ENCODE results near the gene LAPTM4A.
"Not testable (repeated sequence)": the region's sequence is repeated elsewhere in the genome, so short reads cannot be mapped to it uniquely, and the experiment has no call there.

The LAPTM4A gene

GRCh38 chr2:20052861-20053281 lies 1.4 kb upstream of the LAPTM4A start:
- no peak for DNase-seq (ENCODE audit: extremely low read depth in 1 of 2, low read depth in 1 of 2)

DNA sequence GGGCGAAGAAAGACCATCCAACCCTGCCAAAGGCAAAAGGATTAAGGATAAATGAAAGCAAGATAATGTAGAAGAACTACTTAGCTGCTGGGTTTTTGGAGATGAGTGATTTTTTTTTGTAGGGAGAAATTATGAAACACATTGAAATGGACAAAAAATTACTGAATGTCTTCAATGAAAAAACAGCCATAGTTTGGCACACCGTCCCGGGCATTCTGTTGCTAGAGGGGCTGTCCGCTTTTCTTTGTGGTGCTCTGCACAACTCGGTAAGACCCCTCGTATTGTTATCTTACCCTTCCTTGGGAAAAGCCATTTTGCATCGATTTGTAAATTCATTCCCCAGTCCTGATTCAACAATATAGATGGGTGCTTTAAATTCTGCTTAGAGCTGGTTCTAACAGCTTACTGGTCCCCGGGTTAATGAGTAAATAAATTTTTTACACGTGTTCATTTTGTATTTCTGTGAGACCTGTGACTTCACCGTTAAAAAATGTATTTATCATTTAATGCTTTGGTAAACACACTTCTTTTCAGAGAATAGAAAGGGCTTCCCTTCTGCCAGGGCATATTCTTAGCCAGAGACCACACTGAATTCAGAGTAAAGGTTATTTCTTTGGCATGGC lies 912 bp upstream of the LAPTM4A start:
- no peak for DNase-seq (ENCODE audit: extremely low read depth in 1 of 2, low read depth in 1 of 2)

DNA sequence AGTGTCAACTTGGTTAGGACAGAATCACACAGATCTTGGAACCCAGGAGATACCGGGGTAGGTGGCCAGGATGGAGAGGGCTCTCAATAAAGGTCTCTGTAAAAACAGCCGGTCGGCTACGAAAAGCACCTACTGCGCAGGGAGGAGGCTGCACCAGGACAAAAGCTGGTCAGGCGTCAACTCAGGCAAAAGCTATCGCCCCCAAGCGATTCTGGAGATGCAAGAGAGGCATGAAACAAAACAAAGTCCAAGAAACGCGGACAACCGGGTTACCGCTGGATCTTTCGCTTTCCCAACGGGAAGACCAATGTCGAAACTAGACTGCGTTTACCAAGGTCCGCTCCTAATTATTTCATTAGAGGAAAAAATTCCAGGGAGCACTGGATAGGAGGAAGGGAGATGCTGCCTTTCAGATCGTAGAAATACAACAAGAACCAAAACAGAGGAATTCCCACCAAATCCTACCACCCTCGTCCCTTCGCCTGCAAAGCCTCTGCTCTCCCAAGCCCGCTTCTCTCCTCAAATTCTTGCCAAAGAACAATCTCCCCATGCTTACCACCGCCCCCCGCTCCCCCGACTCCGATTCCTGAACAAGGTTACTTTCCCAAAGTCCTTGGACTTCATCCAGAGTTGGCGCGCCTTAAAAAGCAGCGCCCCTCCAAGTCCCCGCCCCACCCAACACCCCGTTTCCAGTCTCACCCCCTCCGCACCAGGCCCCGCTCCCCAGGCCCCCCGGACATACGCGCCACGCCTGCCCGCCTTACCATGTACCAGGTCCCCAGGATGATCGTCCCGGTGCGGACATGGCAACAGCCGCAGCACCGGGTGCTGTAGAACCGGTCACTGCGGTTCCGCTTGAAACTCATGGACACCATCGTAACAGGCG lies 539 bp downstream of the LAPTM4A start:
- DNase-seq (ENCODE audit: extremely low read depth in 1 of 2, low read depth in 1 of 2): peak in 1 of 2 donors; percentile 8

- DNase-seq (ENCODE audit: extremely low read depth in 1 of 2, low read depth in 1 of 2): no peak
These were observed 1.3 kb downstream of the LAPTM4A start for GRCh38 chr2:20050104-20050645.

DNA sequence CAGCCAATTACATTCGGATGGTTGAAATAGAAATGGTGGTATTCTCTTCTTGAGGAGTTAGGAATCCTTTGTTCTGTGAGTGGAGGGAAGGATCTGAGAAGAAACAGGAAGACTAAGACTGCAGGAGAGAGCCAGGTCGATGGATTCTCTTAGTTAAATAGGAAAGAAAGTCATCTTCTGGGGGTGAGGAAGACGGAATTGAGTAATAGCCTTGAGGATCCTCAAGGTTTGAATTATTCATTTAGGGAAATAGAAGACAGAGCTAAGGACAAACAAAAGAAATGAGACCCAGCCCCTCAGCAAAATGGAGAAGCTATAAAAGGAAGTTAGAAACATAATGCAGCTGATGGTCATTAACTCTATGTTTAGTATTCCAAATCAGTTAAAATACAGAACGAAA lies 1.8 kb downstream of the LAPTM4A start:
- DNase-seq (ENCODE audit: extremely low read depth in 1 of 2, low read depth in 1 of 2): no peak

- DNase-seq (ENCODE audit: extremely low read depth in 1 of 2, low read depth in 1 of 2): no peak
These were observed 2.7 kb downstream of the LAPTM4A start for GRCh38 chr2:20048488-20049448.

- DNase-seq (ENCODE audit: extremely low read depth in 1 of 2, low read depth in 1 of 2): not testable (repeated sequence)
These were observed 5.6 kb downstream of the LAPTM4A start for GRCh38 chr2:20045712-20046292.

DNA sequence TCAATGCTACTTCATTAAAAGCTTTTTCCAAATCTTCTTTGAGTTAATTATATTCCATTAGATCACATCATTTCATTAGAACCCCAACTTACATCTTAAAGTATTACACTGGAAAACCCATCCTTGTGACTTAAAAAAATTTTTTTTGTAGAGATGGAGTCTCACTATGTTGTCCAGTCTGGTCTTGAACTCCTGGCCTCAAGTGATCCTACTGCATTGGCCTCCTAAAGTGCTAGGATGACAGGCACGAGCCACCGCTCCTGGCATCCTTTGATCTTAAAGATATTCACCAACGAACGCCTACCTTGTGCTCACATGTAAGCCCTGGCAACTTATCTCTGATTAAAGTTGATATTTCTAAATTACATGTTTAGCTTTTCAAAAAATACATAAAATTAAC lies 6.7 kb downstream of the LAPTM4A start:
- no peak for DNase-seq (ENCODE audit: extremely low read depth in 1 of 2, low read depth in 1 of 2)

GRCh38 chr2:20042531-20042930 lies 8.9 kb downstream of the LAPTM4A start:
- DNase-seq (ENCODE audit: extremely low read depth in 1 of 2, low read depth in 1 of 2): no peak

- no peak for DNase-seq (ENCODE audit: extremely low read depth in 1 of 2, low read depth in 1 of 2)
These were observed 10.8 kb downstream of the LAPTM4A start for GRCh38 chr2:20040489-20041172.

DNA sequence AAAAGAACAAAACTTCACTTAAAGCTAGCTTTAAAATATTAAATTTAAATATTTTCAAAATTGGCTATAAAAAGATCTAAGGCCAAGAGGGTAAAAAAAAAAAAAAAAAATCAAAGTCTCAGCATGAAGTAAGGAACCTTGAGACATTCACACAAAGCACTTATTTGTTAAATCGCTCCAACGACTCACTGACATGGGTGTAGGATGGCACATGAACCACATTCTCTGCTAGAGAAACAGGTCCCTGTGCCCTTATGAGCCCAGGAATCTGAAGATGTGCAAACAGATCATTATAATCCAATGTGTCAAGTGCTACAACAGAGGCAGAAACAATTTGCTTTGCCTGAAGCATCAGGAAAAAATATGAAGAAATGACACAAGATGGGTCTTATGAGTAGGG lies 13.8 kb downstream of the LAPTM4A start:
- DNase-seq (ENCODE audit: extremely low read depth in 1 of 2, low read depth in 1 of 2): no peak

DNA sequence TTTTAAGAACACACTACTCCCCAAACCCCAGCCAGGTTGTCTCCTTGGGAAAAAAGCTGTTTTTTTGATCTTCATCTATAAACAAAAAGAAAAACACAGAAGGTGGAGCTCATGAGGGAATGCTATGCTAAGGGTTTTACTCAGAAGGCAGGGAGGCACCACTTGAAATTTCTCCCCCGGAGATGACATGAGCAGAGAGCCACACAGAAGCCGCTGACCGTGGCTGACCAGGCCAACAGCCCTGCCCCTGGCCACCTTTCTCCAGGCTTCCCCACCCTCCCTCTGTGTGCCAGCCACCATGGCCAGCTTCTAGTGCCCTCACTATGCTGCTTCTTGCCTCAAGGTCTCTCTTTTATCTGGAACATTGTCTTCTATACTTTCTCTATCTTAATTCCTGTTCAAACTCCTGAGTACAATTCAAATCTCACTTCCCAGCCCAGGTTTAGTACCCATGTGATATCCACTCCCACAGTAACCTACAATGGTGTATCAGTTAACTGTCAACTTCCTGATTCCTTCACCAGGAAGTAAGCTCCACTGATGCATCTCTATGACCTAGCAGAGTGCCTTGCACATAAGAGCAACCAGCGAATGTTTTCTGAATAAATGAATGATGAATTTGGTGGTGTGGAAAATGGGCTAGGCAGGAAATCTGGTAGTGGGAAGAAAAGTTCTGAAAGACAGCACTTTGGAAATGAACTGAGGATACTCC lies 15.3 kb downstream of the LAPTM4A start:
- DNase-seq (ENCODE audit: extremely low read depth in 1 of 2, low read depth in 1 of 2): no peak

- no peak for DNase-seq (ENCODE audit: extremely low read depth in 1 of 2, low read depth in 1 of 2)
These were observed 16.6 kb downstream of the LAPTM4A start for GRCh38 chr2:20034821-20035220.

DNA sequence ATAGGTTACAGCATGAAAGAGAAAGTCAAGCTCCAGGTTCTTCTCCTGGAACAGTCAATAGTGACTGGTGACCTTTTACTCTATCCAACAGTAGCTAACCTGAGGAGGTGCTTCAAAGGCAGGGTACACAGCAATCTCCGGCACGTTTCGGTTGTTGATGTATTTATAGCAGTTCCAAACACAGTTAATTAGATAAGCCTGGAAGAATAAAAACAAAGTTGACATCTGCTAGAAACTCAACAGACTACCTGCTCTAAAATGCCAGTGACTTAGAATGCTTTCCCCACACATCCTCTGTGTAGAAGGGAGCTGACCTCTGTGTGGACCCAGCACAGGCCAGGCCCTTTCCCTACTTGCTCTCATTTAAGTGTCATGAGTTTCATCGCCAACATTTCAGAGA lies 17.2 kb downstream of the LAPTM4A start:
- DNase-seq (ENCODE audit: extremely low read depth in 1 of 2, low read depth in 1 of 2): no peak

DNA sequence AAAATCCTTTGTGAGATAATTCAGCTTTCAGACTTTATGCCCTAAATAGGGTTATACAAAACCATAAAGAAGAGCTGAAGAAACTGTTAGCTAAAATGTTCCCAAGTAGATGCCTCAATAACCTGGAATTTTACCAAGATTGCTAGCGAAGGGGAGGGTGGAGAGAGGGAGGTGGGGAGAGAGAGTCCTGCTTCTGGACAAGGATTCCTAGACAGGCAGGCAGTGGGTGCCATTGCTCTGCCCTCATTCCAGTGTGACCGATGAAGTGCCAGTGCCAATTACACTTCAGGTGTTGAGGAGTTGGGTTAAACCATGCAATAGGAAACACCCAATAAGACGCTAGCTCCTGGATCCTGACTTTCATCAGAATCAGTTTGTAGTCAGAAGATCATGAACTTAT lies 18.1 kb downstream of the LAPTM4A start:
- DNase-seq (ENCODE audit: extremely low read depth in 1 of 2, low read depth in 1 of 2): no peak

GRCh38 chr2:20030224-20030623 lies 21.2 kb downstream of the LAPTM4A start:
- DNase-seq (ENCODE audit: extremely low read depth in 1 of 2, low read depth in 1 of 2): no peak

- no peak for DNase-seq (ENCODE audit: extremely low read depth in 1 of 2, low read depth in 1 of 2)
These were observed 23.6 kb downstream of the LAPTM4A start for GRCh38 chr2:20027705-20028434.

DNA sequence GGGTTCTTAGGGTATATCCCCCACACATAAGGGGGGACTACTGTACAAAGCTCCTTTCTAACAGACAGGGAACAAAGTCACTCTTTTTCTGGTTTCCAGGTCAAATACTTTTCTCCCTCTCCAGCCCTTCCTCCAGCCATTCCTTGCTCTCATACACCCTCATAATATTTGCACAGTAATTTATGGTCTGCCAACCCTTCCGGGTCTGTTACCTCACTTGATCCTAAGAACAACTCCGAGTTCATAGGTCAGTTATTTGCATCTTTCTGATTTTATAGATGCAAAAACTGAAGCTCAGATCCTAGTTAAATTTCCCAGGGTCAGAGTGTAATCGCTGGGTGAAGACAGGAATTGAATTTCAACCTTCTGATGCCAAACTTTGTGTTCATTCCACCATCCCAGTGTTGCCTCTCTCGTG lies 24.2 kb downstream of the LAPTM4A start:
- no peak for DNase-seq (ENCODE audit: extremely low read depth in 1 of 2, low read depth in 1 of 2)
